Subcutaneous adipose tissue (tissue), 4 donors: Measurements from ENCODE around the gene FSTL5. TPM values are rescaled to one million over a fixed set of nuclear protein-coding genes. Genes with fewer than 3 reads are reported as not detected.

ENCODE experiments used
- total RNA-seq, 4 donors: library from RNA; depleted of rRNA; stranded (reverse); fragments of >200 nt; gene quantifications; one replicate each; pipeline ENCODE4 v1.1.0, GENCODE V29; 2016
- TF ChIP-seq, protein P1 (sequence below): fragments of 450-650 bp; IDR thresholded peaks from one replicate; pipeline ENCODE4 v1.5.1; 2016; ENCODE audit warnings: low read depth, mild to moderate bottlenecking, control low read depth, antibody characterized with exemption, moderate library complexity

Gene FSTL5
- total RNA-seq = under 1 TPM in 1 of 4 donors, not detected in 3; 0.33 TPM

DNA sequence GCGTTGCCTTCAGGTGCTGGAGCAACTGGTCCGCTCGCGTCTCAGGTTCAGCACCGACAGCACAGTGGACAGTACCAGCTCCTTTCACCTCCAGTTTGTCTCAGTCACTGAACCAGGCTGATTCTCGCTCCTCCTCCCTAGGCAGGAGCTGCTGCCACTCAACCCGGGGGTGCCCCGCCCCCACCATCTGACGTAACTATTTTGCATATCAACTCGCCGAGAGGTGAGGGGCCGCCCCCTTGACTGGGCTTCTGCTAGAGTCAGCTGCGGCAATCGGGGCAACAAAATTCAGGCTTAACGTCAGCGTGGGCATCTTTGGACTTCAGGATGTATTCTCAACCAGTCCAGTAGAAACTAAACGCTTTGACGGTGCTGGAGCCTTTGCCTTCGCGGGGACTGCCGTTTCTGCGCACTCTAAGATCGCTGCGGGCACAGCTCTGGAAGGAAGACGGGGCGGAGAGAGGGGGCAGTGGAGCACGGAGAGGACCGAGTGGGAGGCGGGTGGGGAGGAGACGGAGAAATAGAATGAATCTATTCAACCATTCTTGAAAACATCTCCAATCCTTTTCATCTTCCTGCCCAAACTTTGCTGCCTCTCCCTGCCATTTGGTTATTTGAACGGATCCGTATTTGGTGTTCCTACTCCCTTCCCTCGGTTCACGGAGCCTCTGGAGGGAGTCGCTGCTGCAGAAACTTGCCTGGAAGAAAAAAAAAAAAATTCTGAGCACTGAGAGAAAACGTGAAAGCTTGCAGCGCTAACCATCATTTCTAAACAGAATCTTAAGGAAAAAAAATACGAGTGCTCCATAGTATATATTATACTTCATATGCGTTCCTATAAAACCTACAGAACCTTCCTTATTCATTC, at the start of gene FSTL5:
TSS of gene FSTL5 (minus strand) at position 109 of the 868 bp plus-strand sequence. CDS start 52,604 bp downstream, outside the sequence.
- TF ChIP-seq, protein P1, sequence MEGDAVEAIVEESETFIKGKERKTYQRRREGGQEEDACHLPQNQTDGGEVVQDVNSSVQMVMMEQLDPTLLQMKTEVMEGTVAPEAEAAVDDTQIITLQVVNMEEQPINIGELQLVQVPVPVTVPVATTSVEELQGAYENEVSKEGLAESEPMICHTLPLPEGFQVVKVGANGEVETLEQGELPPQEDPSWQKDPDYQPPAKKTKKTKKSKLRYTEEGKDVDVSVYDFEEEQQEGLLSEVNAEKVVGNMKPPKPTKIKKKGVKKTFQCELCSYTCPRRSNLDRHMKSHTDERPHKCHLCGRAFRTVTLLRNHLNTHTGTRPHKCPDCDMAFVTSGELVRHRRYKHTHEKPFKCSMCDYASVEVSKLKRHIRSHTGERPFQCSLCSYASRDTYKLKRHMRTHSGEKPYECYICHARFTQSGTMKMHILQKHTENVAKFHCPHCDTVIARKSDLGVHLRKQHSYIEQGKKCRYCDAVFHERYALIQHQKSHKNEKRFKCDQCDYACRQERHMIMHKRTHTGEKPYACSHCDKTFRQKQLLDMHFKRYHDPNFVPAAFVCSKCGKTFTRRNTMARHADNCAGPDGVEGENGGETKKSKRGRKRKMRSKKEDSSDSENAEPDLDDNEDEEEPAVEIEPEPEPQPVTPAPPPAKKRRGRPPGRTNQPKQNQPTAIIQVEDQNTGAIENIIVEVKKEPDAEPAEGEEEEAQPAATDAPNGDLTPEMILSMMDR = no peak

DNA sequence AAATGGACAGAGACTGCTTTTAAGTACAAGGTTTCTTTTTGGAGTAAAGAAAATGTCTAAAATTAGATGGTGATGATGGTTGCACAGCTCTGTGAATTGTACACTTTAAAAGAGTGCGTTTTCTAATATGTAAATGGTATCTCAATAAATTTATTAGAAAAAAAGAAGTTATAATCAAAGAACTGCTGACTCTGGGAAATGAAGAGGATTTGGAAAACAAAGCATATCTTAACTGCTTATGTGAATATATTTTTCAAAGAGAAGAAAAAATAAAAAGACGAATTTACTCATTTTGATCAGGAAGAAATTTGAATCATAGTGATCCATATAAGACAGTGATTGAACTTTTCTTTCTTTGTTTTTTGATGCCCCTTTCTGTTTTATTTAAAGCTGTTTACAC, 45.9 kb upstream of the FSTL5 start:
- TF ChIP-seq, protein P1 = no peak

DNA sequence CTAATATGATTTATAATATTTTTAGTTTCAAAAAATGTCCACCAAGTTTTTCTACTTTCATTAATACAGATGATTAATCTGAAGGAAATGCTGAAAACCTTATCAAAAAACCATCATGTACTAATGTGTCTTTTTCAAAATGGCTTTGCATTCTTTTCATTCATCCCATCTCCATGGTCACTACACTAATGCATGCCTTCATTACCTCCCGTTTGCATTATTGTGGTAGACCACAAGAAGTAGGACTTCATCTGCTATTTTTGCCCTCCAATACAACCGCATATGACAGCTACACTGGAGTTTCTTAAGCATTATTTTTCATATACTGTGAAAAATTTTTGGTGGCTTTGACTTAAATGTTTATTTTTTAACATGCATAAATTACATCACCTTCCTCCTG, 37.9 kb upstream of the FSTL5 start:
- TF ChIP-seq, protein P1 = no peak

DNA sequence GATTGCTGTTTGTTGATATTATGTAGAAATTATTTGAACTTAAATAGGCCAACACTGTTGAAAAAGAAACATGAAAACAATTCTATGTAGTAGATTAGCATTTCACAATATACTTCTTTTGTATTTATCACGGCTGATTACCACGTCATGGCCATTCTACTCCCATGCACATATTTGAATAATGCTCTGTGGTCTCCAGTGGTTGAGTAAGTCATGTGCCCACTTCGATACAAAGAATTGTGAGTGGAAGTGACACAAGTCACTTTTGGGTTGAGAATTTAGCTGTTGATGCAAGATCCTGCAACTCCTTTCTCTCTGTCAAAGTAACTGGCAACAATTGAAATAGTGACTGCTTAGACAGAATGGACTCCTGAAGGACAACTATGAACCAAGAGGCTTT, 6.7 kb upstream of the FSTL5 start:
- TF ChIP-seq, protein P1 = no peak

DNA sequence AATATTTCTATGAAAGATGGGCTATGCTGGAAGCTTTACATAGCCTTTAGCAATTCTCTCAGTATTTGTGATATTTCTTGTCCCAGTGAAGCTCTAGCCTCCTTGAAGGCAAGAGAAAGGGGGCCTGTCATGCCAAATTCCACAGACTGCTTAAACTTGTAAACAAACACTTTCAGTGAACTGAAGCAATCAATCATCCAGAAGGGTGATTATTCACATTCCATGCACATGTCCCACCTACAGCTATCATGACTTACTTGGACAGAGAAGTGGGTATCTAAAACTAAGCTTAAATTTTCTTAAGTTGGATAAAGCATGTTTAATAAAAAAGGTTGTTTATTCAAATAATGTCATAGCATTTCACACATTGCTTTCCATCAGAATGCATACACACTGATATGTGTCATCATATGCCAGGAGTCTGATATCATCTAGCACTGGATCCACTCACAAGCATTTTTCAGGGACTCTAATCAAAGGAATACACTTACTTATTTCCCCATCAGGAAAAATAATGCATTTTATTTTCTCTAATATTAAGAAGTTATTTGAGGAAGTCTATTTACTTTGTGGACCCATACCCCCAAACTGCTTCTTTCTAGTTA, 1.2 kb upstream of the FSTL5 start:
- TF ChIP-seq, protein P1 = no peak

DNA sequence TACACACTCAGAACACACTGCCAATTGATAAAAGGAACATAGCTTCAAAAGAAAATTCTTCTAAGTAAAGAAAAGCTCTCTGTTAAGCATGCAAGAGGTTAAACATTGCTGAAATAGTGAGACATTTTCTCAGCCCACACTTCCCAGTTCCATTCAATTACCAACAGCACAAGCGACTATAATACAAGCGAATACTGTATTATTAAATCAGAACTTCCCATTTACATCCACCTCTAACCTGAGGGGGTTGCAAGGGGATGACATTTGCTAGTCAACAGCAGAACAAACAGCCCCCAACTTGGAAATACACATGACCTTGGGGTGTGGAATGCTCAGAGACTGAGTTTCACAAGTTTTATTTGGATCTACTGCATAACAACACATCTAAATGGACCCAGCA, 1.1 kb downstream of the FSTL5 start:
- TF ChIP-seq, protein P1 = no peak

DNA sequence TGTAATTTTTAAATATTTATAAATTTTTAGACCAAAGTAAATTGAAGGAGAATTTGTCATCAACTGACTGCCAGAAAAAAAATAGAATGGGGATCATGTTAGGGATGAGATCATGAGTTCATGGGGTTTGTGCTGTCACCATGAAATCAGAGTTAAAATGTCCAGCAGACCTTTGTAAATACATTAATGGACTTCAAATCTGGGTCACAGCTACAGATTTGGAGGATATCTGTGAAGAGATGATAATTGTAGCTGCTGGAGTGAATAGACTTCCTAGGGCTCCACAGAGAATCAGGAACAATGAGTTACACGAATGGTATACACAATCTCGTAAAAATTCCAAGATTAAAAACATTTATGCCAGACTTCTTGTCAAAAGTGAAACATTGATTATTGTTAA, 6.6 kb downstream of the FSTL5 start:
- TF ChIP-seq, protein P1 = no peak
